ENCODE results near the gene ZSWIM4. TPM values are rescaled to one million over a fixed set of nuclear protein-coding genes. Genes with fewer than 3 reads are reported as not detected.

Gene ZSWIM4
- total RNA-seq, 1 experiment from 2014 or later = 9.8 TPM

GRCh38 chr19:13847407-13848339, 52.4 kb downstream of the ZSWIM4 start:
- Histone ChIP-seq H3K27me3 (replicated peaks; ENCODE audit: insufficient read depth, low read depth, low read length, poor library complexity) (no peaks in the 10 kb centered on the region), H3K9me3 (ENCODE audit: low read depth, low read length, poor library complexity, severe bottlenecking) (no peaks in the 10 kb centered on the region), H3K4me3 (ENCODE audit: low read depth, low read length, poor library complexity, severe bottlenecking) (peak overlapping the region; percentile 59), H3K4me1 (ENCODE audit: insufficient read depth, low read length, poor library complexity, severe bottlenecking) (peaks cover 51% of the 10 kb centered on the region), H3K36me3 (ENCODE audit: insufficient read depth, low read length, poor library complexity, severe bottlenecking) (no peaks in the 10 kb centered on the region), H3K27ac (ENCODE audit: low read depth, low read length, poor library complexity, severe bottlenecking) (peak overlapping the region; percentile 100)
- no peak for TF ChIP-seq EZH2 (IDR thresholded peaks at IDR 0.05; ENCODE audit: borderline replicate concordance, low read depth, low read length, poor library complexity, severe bottlenecking)
- no peak for TF ChIP-seq CTCF (conservative IDR thresholded peaks at IDR 0.05; ENCODE audit: low read depth, low read length)
- POLR2A ChIA-PET (ENCODE audit: low non-redundant PET) = interaction anchor here (0.5 to 0.7 kb wide), 3 partner anchors 8 to 548 kb away, joined by 4 to 14 read pairs (median 9); no protein-coding TSS in a partner anchor
- intact Hi-C loops (cut with micrococcal nuclease; ENCODE audit: unreplicated experiment) = loop anchor here (10.0 kb wide), 1 partner anchor 683 kb away; no protein-coding TSS in a partner anchor
- CTCF ChIA-PET = interaction anchor here (0.7 to 1.3 kb wide), 3 partner anchors 14 to 80 kb away, joined by 3 to 14 read pairs (median 4); no protein-coding TSS in a partner anchor
- DNase-seq (ENCODE audit: low spot score) = peak; percentile 97
- BruUV-seq (replicated peaks) = no TSS peak

GRCh38 chr19:13848340-13848677, 53.1 kb downstream of the ZSWIM4 start:
- intact Hi-C loops (cut with micrococcal nuclease; ENCODE audit: unreplicated experiment) = loop anchor here (10.0 kb wide), 1 partner anchor 684 kb away; no protein-coding TSS in a partner anchor
- TF ChIP-seq CTCF (conservative IDR thresholded peaks at IDR 0.05; ENCODE audit: low read depth, low read length) (no peak), EZH2 (IDR thresholded peaks at IDR 0.05; ENCODE audit: borderline replicate concordance, low read depth, low read length, poor library complexity, severe bottlenecking) (no peak)
- H3K27me3 ChIP-seq (replicated peaks; ENCODE audit: insufficient read depth, low read depth, low read length, poor library complexity) = no peaks in the 10 kb centered on the region
- POLR2A ChIA-PET (ENCODE audit: low non-redundant PET) = no interaction called here
- H3K36me3 ChIP-seq (ENCODE audit: insufficient read depth, low read length, poor library complexity, severe bottlenecking) = no peaks in the 10 kb centered on the region
- peaks cover 48% of the 10 kb centered on the region for H3K4me1 ChIP-seq (ENCODE audit: insufficient read depth, low read length, poor library complexity, severe bottlenecking)
- H3K4me3 ChIP-seq (ENCODE audit: low read depth, low read length, poor library complexity, severe bottlenecking) = no peak overlapping the region
- no TSS peak for BruUV-seq (replicated peaks)
- DNase-seq (ENCODE audit: low spot score) = no peak
- no peaks in the 10 kb centered on the region for H3K9me3 ChIP-seq (ENCODE audit: low read depth, low read length, poor library complexity, severe bottlenecking)
- H3K27ac ChIP-seq (ENCODE audit: low read depth, low read length, poor library complexity, severe bottlenecking) = peak overlapping the region; percentile 100
- CTCF ChIA-PET = interaction anchor here (1.3 kb wide), 1 partner anchor 13 kb away, joined by 14 read pairs; no protein-coding TSS in a partner anchor

- peaks cover 40% of the 10 kb centered on the region for H3K4me1 ChIP-seq (ENCODE audit: insufficient read depth, low read length, poor library complexity, severe bottlenecking)
- intact Hi-C loops (cut with micrococcal nuclease; ENCODE audit: unreplicated experiment) = loop anchor here (10.0 kb wide), 1 partner anchor 684 kb away; no protein-coding TSS in a partner anchor
- ChIA-PET POLR2A (ENCODE audit: low non-redundant PET) (no interaction called here), CTCF (no interaction called here)
- no peaks in the 10 kb centered on the region for H3K36me3 ChIP-seq (ENCODE audit: insufficient read depth, low read length, poor library complexity, severe bottlenecking)
- H3K9me3 ChIP-seq (ENCODE audit: low read depth, low read length, poor library complexity, severe bottlenecking) = no peaks in the 10 kb centered on the region
- TF ChIP-seq CTCF (conservative IDR thresholded peaks at IDR 0.05; ENCODE audit: low read depth, low read length) = no peak
- TF ChIP-seq EZH2 (IDR thresholded peaks at IDR 0.05; ENCODE audit: borderline replicate concordance, low read depth, low read length, poor library complexity, severe bottlenecking) = no peak
- H3K4me3 ChIP-seq (ENCODE audit: low read depth, low read length, poor library complexity, severe bottlenecking) = no peak overlapping the region
- BruUV-seq (replicated peaks) = no TSS peak
- H3K27ac ChIP-seq (ENCODE audit: low read depth, low read length, poor library complexity, severe bottlenecking) = peak overlapping the region; percentile 50
- DNase-seq (ENCODE audit: low spot score) = no peak
- H3K27me3 ChIP-seq (replicated peaks; ENCODE audit: insufficient read depth, low read depth, low read length, poor library complexity) = no peaks in the 10 kb centered on the region
Observed at GRCh38 chr19:13848798-13849676, 53.8 kb downstream of the ZSWIM4 start.
